SK-N-SH treated with all-trans-retinoic acid at 6 μM for 48 hours (cell line): ENCODE measurements around the gene USP7.
"Not testable (repeated sequence)": the region's sequence is repeated elsewhere in the genome, so short reads cannot be mapped to it uniquely, and the experiment has no call there.

ENCODE experiments used
- ATAC-seq: fragments of 200-7000 bp; cut with Tn5 transposase; 3 replicates; pipeline ENCODE4 v1.9.1; 2020; ENCODE audit warnings: mild to moderate bottlenecking, moderate library complexity
- BACH2 ChIP-seq: fragments of 250-450 bp; sonication (Bioruptor Pico); IDR thresholded peaks from 2 replicates; pipeline ENCODE4 v1.9.0; 2021; ENCODE audit warnings: mild to moderate bottlenecking, borderline replicate concordance
- CSDC2 ChIP-seq: fragments of 250-450 bp; sonication (Bioruptor Pico); IDR thresholded peaks from 2 replicates; pipeline ENCODE4 v1.5.0; 2020; ENCODE audit warnings: mild to moderate bottlenecking, moderate library complexity
- CSRNP3 ChIP-seq: fragments of 250-450 bp; sonication (Bioruptor Pico); IDR thresholded peaks from 2 replicates; pipeline ENCODE4 v1.5.1; 2021; ENCODE audit warnings: mild to moderate bottlenecking, moderate library complexity
- ESRRG ChIP-seq: fragments of 250-450 bp; sonication (Bioruptor Pico); IDR thresholded peaks from 2 replicates; pipeline ENCODE4 v1.6.1; 2021; ENCODE audit warnings: mild to moderate bottlenecking
- GLIS3 ChIP-seq: fragments of 250-450 bp; sonication (Bioruptor Pico); IDR thresholded peaks from 2 replicates; pipeline ENCODE4 v1.5.0; 2020; ENCODE audit warnings: mild to moderate bottlenecking, moderate library complexity
- ISL1 ChIP-seq: fragments of 250-450 bp; sonication (Bioruptor Pico); IDR thresholded peaks from 2 replicates; pipeline ENCODE4 v2.1.2; 2022; ENCODE audit warnings: mild to moderate bottlenecking, moderate library complexity
- OSR1 ChIP-seq: fragments of 250-450 bp; sonication (Bioruptor Pico); IDR thresholded peaks from 2 replicates; pipeline ENCODE4 v1.8.0; 2022; ENCODE audit warnings: moderate library complexity, mild to moderate bottlenecking, inconsistent platforms
- PATZ1 ChIP-seq: fragments of 250-450 bp; sonication (Bioruptor Pico); IDR thresholded peaks from 2 replicates; pipeline ENCODE4 v1.8.0; 2020; ENCODE audit warnings: mild to moderate bottlenecking, moderate library complexity, borderline replicate concordance
- POU6F1 ChIP-seq: fragments of 250-450 bp; sonication (Bioruptor Pico); IDR thresholded peaks from 2 replicates; pipeline ENCODE4 v1.8.0; 2021; ENCODE audit warnings: low read depth, mild to moderate bottlenecking, moderate library complexity, borderline replicate concordance
- PPARA ChIP-seq: fragments of 250-450 bp; sonication (Bioruptor Pico); IDR thresholded peaks from 2 replicates; pipeline ENCODE4 v1.5.0; 2020; ENCODE audit warnings: mild to moderate bottlenecking, borderline replicate concordance
- RARB ChIP-seq: fragments of 250-450 bp; sonication (Bioruptor Pico); IDR thresholded peaks from 2 replicates; pipeline ENCODE4 v1.8.0; 2021; ENCODE audit warnings: mild to moderate bottlenecking, moderate library complexity
- SNAI2 ChIP-seq: fragments of 250-450 bp; sonication (Bioruptor Pico); IDR thresholded peaks from 2 replicates; pipeline ENCODE4 v1.5.0; 2020; ENCODE audit warnings: mild to moderate bottlenecking, moderate library complexity
- TCF4 ChIP-seq: fragments of 250-450 bp; sonication (Bioruptor Pico); IDR thresholded peaks from 2 replicates; pipeline ENCODE4 v1.8.0; 2021; ENCODE audit warnings: mild to moderate bottlenecking, moderate library complexity, borderline replicate concordance
- TOX ChIP-seq: fragments of 250-450 bp; sonication (Bioruptor Pico); IDR thresholded peaks from 2 replicates; pipeline ENCODE4 v1.8.0; 2021; ENCODE audit warnings: mild to moderate bottlenecking, moderate library complexity, borderline replicate concordance
- TSHZ2 ChIP-seq: fragments of 250-450 bp; sonication (Bioruptor Pico); IDR thresholded peaks from 2 replicates; pipeline ENCODE4 v1.5.0; 2020; ENCODE audit warnings: mild to moderate bottlenecking, moderate library complexity
- ZFP30 ChIP-seq: fragments of 450-650 bp; formaldehyde crosslinking; IDR thresholded peaks from 2 replicates; pipeline ENCODE4 v1.5.0; 2022; ENCODE audit warnings: mild to moderate bottlenecking, moderate library complexity
- ZNF565 ChIP-seq: fragments of 450-650 bp; formaldehyde crosslinking; conservative IDR thresholded peaks from 2 replicates; pipeline ENCODE4 v1.5.0; 2020; ENCODE audit warnings: low read depth, mild to moderate bottlenecking, moderate library complexity
- ZNF70 ChIP-seq: fragments of 450-650 bp; formaldehyde crosslinking; IDR thresholded peaks from 2 replicates; pipeline ENCODE4 v1.5.0; 2020; ENCODE audit warnings: mild to moderate bottlenecking, moderate library complexity
- ZNF8 ChIP-seq: fragments of 450-650 bp; formaldehyde crosslinking; IDR thresholded peaks from 2 replicates; pipeline ENCODE4 v1.5.0; 2020; ENCODE audit warnings: mild to moderate bottlenecking, moderate library complexity

The USP7 gene

GRCh38 chr16:8986111-8986510 is 22.4 kb upstream of the USP7 start:
- ATAC-seq = no peak

GRCh38 chr16:8982816-8983215 is 19.1 kb upstream of the USP7 start:
- ATAC-seq = no peak
- no peak for TF ChIP-seq TOX (CRISPR knock-in tag)
- TF ChIP-seq PATZ1 (CRISPR knock-in tag) = no peak
- no peak for TF ChIP-seq RARB (CRISPR knock-in tag)

More at GRCh38 chr16:8986111-8986510, 22.4 kb upstream of the USP7 start:
- TF ChIP-seq ESRRG (CRISPR knock-in tag) (no peak), GLIS3 (CRISPR knock-in tag) (no peak), SNAI2 (CRISPR knock-in tag) (no peak), ZNF565 (no peak), PATZ1 (CRISPR knock-in tag) (no peak), TSHZ2 (no peak), OSR1 (CRISPR knock-in tag) (no peak), ZNF70 (CRISPR knock-in tag) (no peak), BACH2 (CRISPR knock-in tag) (no peak), ZNF8 (no peak), TOX (CRISPR knock-in tag) (no peak), ZFP30 (CRISPR knock-in tag) (no peak), TCF4 (CRISPR knock-in tag) (no peak), PPARA (CRISPR knock-in tag) (no peak)

- ATAC-seq = not testable (repeated sequence)
These were observed 18.2 kb upstream of the USP7 start for GRCh38 chr16:8981901-8982300.

GRCh38 chr16:8976189-8976588 is 12.5 kb upstream of the USP7 start:
- not testable (repeated sequence) for ATAC-seq

GRCh38 chr16:8975039-8975438 is 11.3 kb upstream of the USP7 start:
- no peak for ATAC-seq
- no peak for TF ChIP-seq ZNF565
- TF ChIP-seq TSHZ2 = no peak
- TF ChIP-seq CSRNP3 (CRISPR knock-in tag) = no peak
- no peak for TF ChIP-seq BACH2 (CRISPR knock-in tag)
- TF ChIP-seq ESRRG (CRISPR knock-in tag) = no peak
- no peak for TF ChIP-seq PATZ1 (CRISPR knock-in tag)
- no peak for TF ChIP-seq POU6F1 (CRISPR knock-in tag)
- TF ChIP-seq SNAI2 (CRISPR knock-in tag) = no peak
- TF ChIP-seq GLIS3 (CRISPR knock-in tag) = no peak
- no peak for TF ChIP-seq TCF4 (CRISPR knock-in tag)
- no peak for TF ChIP-seq ISL1 (CRISPR knock-in tag)
- no peak for TF ChIP-seq ZFP30 (CRISPR knock-in tag)
- no peak for TF ChIP-seq CSDC2
- TF ChIP-seq OSR1 (CRISPR knock-in tag) = no peak
